ENCODE data around the gene GCFC2. TPM values are rescaled to one million over a fixed set of nuclear protein-coding genes. Genes with fewer than 3 reads are reported as not detected.

Gene GCFC2
- total and polyA plus RNA-seq, 2 donors (not counting 3 experiments of a cell fraction or from before 2014, with no cell fraction given): 5.7 to 20.0 TPM

DNA sequence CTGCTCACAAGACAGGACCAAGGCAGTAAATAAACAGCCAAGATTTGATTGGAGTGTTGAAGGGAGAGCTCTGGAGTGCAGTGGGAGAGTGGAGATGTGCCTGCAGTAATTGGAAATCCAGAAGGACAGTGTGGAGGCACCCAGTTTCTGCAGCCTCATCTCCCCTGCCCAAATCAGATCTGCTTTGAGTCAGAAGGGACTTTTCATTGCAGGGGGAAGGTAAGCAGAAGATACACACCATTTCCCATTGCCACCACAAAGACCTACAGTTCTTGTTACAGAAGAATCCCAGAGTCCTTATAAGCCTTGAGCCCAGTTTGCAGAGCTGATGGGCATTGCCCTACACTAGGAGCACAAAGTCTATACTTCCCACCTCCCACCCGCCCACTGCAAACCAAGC is 27.2 kb upstream of the GCFC2 start:
- DNase-seq (ENCODE audit: low read depth, low spot score) (no peak), FAIRE-seq (no peak)
- H3K9me1 ChIP-seq (replicated peaks; ENCODE audit: control insufficient read depth, extremely low read depth, insufficient read depth, low read length): no peaks in the 10 kb centered on the region
- no peak overlapping the region for H3K4me2 ChIP-seq (ENCODE audit: insufficient read depth, low read length)
- TF ChIP-seq FOS (IDR thresholded peaks at IDR 0.05; ENCODE audit: borderline replicate concordance, insufficient read depth, low read length) (no peak), EZH2 (IDR thresholded peaks at IDR 0.05; ENCODE audit: borderline replicate concordance, low read depth, low read length, severe bottlenecking) (no peak), JUN (IDR thresholded peaks at IDR 0.05; ENCODE audit: borderline replicate concordance, insufficient read depth, insufficient read length, low read depth) (no peak), POLR2AphosphoS5 (IDR thresholded peaks at IDR 0.05; ENCODE audit: insufficient read depth, low read depth, low read length) (no peak), GATA2 (IDR thresholded peaks at IDR 0.05; ENCODE audit: insufficient read depth, insufficient read length, low read depth, low read length) (no peak), POLR2A (IDR thresholded peaks at IDR 0.05; ENCODE audit: low read depth, low read length) (no peak), MYC (IDR thresholded peaks at IDR 0.05; ENCODE audit: low read depth, low read length) (no peak), MAX (IDR thresholded peaks at IDR 0.05; ENCODE audit: insufficient read depth, insufficient read length) (no peak)
- TF ChIP-seq, protein P1, sequence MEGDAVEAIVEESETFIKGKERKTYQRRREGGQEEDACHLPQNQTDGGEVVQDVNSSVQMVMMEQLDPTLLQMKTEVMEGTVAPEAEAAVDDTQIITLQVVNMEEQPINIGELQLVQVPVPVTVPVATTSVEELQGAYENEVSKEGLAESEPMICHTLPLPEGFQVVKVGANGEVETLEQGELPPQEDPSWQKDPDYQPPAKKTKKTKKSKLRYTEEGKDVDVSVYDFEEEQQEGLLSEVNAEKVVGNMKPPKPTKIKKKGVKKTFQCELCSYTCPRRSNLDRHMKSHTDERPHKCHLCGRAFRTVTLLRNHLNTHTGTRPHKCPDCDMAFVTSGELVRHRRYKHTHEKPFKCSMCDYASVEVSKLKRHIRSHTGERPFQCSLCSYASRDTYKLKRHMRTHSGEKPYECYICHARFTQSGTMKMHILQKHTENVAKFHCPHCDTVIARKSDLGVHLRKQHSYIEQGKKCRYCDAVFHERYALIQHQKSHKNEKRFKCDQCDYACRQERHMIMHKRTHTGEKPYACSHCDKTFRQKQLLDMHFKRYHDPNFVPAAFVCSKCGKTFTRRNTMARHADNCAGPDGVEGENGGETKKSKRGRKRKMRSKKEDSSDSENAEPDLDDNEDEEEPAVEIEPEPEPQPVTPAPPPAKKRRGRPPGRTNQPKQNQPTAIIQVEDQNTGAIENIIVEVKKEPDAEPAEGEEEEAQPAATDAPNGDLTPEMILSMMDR (IDR thresholded peaks at IDR 0.05; ENCODE audit: extremely low read depth in 1 of 2, insufficient read depth in 1 of 2, low read depth in 1 of 2, low read length in 2 of 2): no peak
- no peak overlapping the region for H2AFZ ChIP-seq (ENCODE audit: low read depth, low read length)
- no peaks in the 10 kb centered on the region for H4K20me1 ChIP-seq (replicated peaks; ENCODE audit: control insufficient read depth, extremely low read depth, insufficient read depth, low read length)
- no peaks in the 10 kb centered on the region for H3K36me3 ChIP-seq (ENCODE audit: control insufficient read depth in 2 of 2, extremely low read depth in 1 of 2, insufficient read depth in 2 of 2, low read length in 2 of 2)
- no peak overlapping the region for H3K27ac ChIP-seq (ENCODE audit: insufficient read depth, low read depth, low read length)
- ChIA-PET POLR2A (no interaction called here), CTCF (no interaction called here)
- dilution Hi-C loops (cut with MboI; ENCODE audit: extremely low pct_ligation_motif_present, low sequenced_read_pairs) (no loop called here), intact Hi-C loops (cut with micrococcal nuclease) (no loop called here)
- BruUV-seq (replicated peaks): no TSS peak
- H3K27me3 ChIP-seq (ENCODE audit: control insufficient read depth in 2 of 2, insufficient read depth in 2 of 2, low read length in 2 of 2): no peaks in the 10 kb centered on the region
- H3K4me1 ChIP-seq (ENCODE audit: control insufficient read depth, extremely low read depth, insufficient read depth, low read length): no peaks in the 10 kb centered on the region
- H3K9ac ChIP-seq (replicated peaks; ENCODE audit: extremely low read depth, insufficient read depth, low read length): no peak overlapping the region
- H3K9me3 ChIP-seq (replicated peaks; ENCODE audit: control insufficient read depth, insufficient read depth, low read length): no peaks in the 10 kb centered on the region
- no peak overlapping the region for H3K4me3 ChIP-seq (replicated peaks in 1 of 3; ENCODE audit: insufficient read depth in 1 of 3, low read depth in 1 of 3, low read length in 3 of 3)
- H3K79me2 ChIP-seq (ENCODE audit: control insufficient read depth, insufficient read depth, low read length): no peaks in the 10 kb centered on the region
